HuH-7 (cell line): ENCODE measurements around the gene ELN.

Experiments used
- DNase-seq: peaks from one replicate; pipeline ENCODE4 v3.0.0; 2011; ENCODE audit warnings: low spot score

ELN gene

GRCh38 chr7:74093671-74094223, 65.8 kb downstream of the ELN start:
- DNase-seq: no peak

GRCh38 chr7:74094224-74095101, 66.5 kb downstream of the ELN start:
- no peak for DNase-seq

- DNase-seq: no peak
Observed at GRCh38 chr7:74095135-74095534, 67.2 kb downstream of the ELN start.

- DNase-seq: no peak
Observed at GRCh38 chr7:74097937-74098614, 70.1 kb downstream of the ELN start.

GRCh38 chr7:74099031-74099430, 71.1 kb downstream of the ELN start:
- DNase-seq: no peak

GRCh38 chr7:74101061-74101681, 73.2 kb downstream of the ELN start:
- no peak for DNase-seq

GRCh38 chr7:74103219-74103772, 75.3 kb downstream of the ELN start:
- DNase-seq: no peak

- no peak for DNase-seq
Observed at GRCh38 chr7:74104702-74105101, 76.7 kb downstream of the ELN start.

GRCh38 chr7:74105992-74106391, 78.0 kb downstream of the ELN start:
- DNase-seq: no peak

- DNase-seq: no peak
Observed at GRCh38 chr7:74106846-74107245, 78.9 kb downstream of the ELN start.

GRCh38 chr7:74115326-74115725, 87.4 kb downstream of the ELN start:
- DNase-seq: no peak

GRCh38 chr7:74116356-74116755, 88.4 kb downstream of the ELN start:
- DNase-seq: no peak
